MM.1S (cell line): ENCODE results near the gene SMPD3.

ENCODE experiments used
- EZH2phosphoT487 ChIP-seq: fragments of 300-600 bp; sonication (generic); IDR thresholded peaks from 2 replicates; pipeline ENCODE4 v1.6.1; 2018; ENCODE audit warnings: antibody characterized with exemption, low read length
- TF ChIP-seq, protein P1 (sequence below): fragments of 300-600 bp; sonication (generic); IDR thresholded peaks from 2 replicates; pipeline ENCODE4 v1.5.1; 2016; ENCODE audit warnings: antibody characterized with exemption, low read length, mixed read lengths

GRCh38 chr16:68345958-68346635 lies 102.2 kb downstream of the SMPD3 start:
- TF ChIP-seq, protein P1, sequence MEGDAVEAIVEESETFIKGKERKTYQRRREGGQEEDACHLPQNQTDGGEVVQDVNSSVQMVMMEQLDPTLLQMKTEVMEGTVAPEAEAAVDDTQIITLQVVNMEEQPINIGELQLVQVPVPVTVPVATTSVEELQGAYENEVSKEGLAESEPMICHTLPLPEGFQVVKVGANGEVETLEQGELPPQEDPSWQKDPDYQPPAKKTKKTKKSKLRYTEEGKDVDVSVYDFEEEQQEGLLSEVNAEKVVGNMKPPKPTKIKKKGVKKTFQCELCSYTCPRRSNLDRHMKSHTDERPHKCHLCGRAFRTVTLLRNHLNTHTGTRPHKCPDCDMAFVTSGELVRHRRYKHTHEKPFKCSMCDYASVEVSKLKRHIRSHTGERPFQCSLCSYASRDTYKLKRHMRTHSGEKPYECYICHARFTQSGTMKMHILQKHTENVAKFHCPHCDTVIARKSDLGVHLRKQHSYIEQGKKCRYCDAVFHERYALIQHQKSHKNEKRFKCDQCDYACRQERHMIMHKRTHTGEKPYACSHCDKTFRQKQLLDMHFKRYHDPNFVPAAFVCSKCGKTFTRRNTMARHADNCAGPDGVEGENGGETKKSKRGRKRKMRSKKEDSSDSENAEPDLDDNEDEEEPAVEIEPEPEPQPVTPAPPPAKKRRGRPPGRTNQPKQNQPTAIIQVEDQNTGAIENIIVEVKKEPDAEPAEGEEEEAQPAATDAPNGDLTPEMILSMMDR = no peak
- TF ChIP-seq EZH2phosphoT487 = no peak
